Loucy (cell line): ENCODE measurements around the gene CABP4.
A peak's percentile ranks its signal among the peaks of the same experiment; 100 is the strongest.

Experiments used
- H2AFZ ChIP-seq: fragments of 200-600 bp; sonication (generic); 2 replicates; pipeline ENCODE4 v1.6.0; 2016; ENCODE audit warnings: antibody characterized with exemption, mild to moderate bottlenecking, low read length, moderate library complexity
- H3F3A ChIP-seq: fragments of 200-600 bp; 2 replicates; pipeline ENCODE4 v1.6.0; 2016; ENCODE audit warnings: antibody characterized with exemption, low read depth, mild to moderate bottlenecking
- H3K27me3 ChIP-seq: fragments of 200-600 bp; sonication (generic); 2 replicates; pipeline ENCODE4 v1.6.1; 2014; ENCODE audit warnings: low read length, mild to moderate bottlenecking; ENCODE audit not compliant: insufficient read depth, poor library complexity, severe bottlenecking
- H3K36me3 ChIP-seq: fragments of 200-600 bp; sonication (generic); 2 replicates; pipeline ENCODE4 v1.6.1; 2016; ENCODE audit warnings: low read length; ENCODE audit not compliant: insufficient read depth
- H3K4me1 ChIP-seq: fragments of 200-600 bp; sonication (generic); 2 replicates; pipeline ENCODE4 v1.5.1; 2014; ENCODE audit warnings: low read length, mild to moderate bottlenecking; ENCODE audit not compliant: insufficient read depth, poor library complexity, severe bottlenecking
- H3K4me2 ChIP-seq: fragments of 200-600 bp; sonication (generic); 2 replicates; pipeline ENCODE4 v1.6.0; 2014; ENCODE audit warnings: antibody characterized with exemption, low read length, low read depth, mild to moderate bottlenecking; ENCODE audit not compliant: poor library complexity, severe bottlenecking
- H3K4me3 ChIP-seq: fragments of 200-600 bp; sonication (generic); 2 replicates; pipeline ENCODE4 v1.5.1; 2014; ENCODE audit warnings: low read length, mild to moderate bottlenecking, mixed read lengths; ENCODE audit not compliant: poor library complexity, severe bottlenecking
- H3K79me2 ChIP-seq: fragments of 200-600 bp; sonication (generic); 2 replicates; pipeline ENCODE4 v1.6.1; 2014; ENCODE audit warnings: low read length; ENCODE audit not compliant: insufficient read depth
- H3K9ac ChIP-seq: fragments of 200-600 bp; sonication (generic); 2 replicates; pipeline ENCODE4 v1.6.0; 2014; ENCODE audit warnings: mild to moderate bottlenecking, low read depth, low read length, moderate library complexity; ENCODE audit not compliant: poor library complexity, severe bottlenecking
- H3K9me2 ChIP-seq: fragments of 200-600 bp; sonication (generic); replicated peaks from 2 replicates; pipeline ENCODE4 v1.6.1; 2016; ENCODE audit warnings: low read depth, low read length, mixed read lengths
- H3K9me3 ChIP-seq: fragments of 200-600 bp; sonication (generic); 2 replicates; pipeline ENCODE4 v1.6.1; 2014; ENCODE audit warnings: mild to moderate bottlenecking, antibody characterized with exemption, low read length, low read depth; ENCODE audit not compliant: insufficient read depth
- H4K20me1 ChIP-seq: fragments of 200-600 bp; sonication (generic); 2 replicates; pipeline ENCODE4 v1.6.0; 2014; ENCODE audit warnings: antibody characterized with exemption, low read length, mild to moderate bottlenecking; ENCODE audit not compliant: insufficient read depth, poor library complexity, severe bottlenecking
- EZH2phosphoT487 ChIP-seq: fragments of 200-600 bp; IDR thresholded peaks from 2 replicates; pipeline ENCODE4 v1.6.1; 2018; ENCODE audit warnings: antibody characterized with exemption, mild to moderate bottlenecking, moderate library complexity, borderline replicate concordance
- TF ChIP-seq, protein P1 (sequence below): fragments of 200-600 bp; sonication (generic); conservative IDR thresholded peaks from 2 replicates; pipeline ENCODE4 v1.5.1; 2014; ENCODE audit warnings: mild to moderate bottlenecking, antibody characterized with exemption, low read length

CABP4 gene

DNA sequence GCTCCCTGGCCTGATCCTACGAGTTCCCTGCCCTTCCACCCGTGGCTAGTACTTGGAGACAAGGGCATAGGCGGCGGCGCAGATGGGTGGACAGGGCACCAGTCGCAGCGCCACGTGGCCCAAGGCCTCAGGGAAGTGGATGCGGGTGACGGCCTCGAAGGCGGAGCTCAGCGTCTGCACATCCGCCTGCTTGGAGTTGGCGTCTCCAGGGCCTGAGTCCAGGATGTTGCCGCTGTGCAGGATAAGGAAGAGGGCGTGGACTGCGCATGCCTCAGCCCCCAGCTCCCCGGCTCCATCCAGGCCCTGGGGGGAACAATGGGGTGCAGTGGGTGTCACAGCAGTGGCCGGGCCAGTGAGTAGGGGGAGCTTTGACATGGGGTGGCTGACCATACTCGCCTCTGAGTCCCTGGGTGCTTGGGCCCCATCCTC, 43.4 kb downstream of the CABP4 start:
- Histone ChIP-seq H3K36me3 (peaks cover 4% of the 10 kb centered on the region; the same call in 1 of the 2 replicates), H3K27me3 (no peaks in the 10 kb centered on the region), H3K9me3 (no peaks in the 10 kb centered on the region), H4K20me1 (peaks cover 5% of the 10 kb centered on the region), H3K9me2 (no peaks in the 10 kb centered on the region), H3K4me3 (no peak overlapping the region), H3F3A (no peaks in the 10 kb centered on the region), H3K79me2 (peaks cover 12% of the 10 kb centered on the region), H2AFZ (no peak overlapping the region), H3K4me2 (no peak overlapping the region), H3K4me1 (peaks cover 17% of the 10 kb centered on the region), H3K9ac (no peak overlapping the region)
- TF ChIP-seq, protein P1, sequence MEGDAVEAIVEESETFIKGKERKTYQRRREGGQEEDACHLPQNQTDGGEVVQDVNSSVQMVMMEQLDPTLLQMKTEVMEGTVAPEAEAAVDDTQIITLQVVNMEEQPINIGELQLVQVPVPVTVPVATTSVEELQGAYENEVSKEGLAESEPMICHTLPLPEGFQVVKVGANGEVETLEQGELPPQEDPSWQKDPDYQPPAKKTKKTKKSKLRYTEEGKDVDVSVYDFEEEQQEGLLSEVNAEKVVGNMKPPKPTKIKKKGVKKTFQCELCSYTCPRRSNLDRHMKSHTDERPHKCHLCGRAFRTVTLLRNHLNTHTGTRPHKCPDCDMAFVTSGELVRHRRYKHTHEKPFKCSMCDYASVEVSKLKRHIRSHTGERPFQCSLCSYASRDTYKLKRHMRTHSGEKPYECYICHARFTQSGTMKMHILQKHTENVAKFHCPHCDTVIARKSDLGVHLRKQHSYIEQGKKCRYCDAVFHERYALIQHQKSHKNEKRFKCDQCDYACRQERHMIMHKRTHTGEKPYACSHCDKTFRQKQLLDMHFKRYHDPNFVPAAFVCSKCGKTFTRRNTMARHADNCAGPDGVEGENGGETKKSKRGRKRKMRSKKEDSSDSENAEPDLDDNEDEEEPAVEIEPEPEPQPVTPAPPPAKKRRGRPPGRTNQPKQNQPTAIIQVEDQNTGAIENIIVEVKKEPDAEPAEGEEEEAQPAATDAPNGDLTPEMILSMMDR: no peak
- no peak for TF ChIP-seq EZH2phosphoT487

DNA sequence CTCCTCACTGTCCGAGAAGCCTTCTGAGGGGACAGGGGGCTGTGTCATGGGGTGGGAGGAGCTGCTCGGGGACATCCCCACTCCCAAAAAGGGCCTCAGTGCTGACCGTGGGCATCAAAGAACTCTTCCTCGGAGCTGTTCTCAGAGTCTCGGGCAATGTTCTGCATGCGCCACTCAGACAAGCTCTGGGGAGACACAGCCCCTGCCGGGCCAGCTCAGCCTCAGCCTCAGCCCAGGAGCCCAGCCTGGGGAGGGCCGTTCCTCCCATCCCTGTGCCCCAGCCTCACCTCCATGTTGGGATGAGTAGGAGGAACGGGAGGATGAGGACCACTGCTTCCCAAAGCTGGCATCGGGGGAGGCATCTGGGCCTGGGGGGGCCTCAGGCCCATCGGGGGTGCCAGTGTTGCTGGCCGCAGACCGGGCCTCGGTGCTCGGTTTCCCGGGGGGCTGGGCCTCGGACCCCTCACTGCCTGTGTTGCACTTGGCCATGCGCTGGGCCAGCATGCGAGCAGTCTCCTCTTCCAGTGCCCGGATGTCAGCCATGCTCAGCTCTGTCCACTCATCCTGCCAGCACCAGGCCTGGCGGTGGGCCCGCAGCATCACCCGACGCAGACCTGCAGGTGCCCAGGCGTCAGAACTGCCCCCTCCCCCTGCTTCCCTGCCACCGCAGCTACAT, 44.8 kb downstream of the CABP4 start:
- peaks cover 23% of the 10 kb centered on the region for H3K79me2 ChIP-seq
- peaks cover 4% of the 10 kb centered on the region; the same call in 1 of the 2 replicates for H3K36me3 ChIP-seq
- no peaks in the 10 kb centered on the region for H3F3A ChIP-seq
- no peaks in the 10 kb centered on the region for H3K27me3 ChIP-seq
- no peak overlapping the region for H2AFZ ChIP-seq
- H3K9ac ChIP-seq: no peak overlapping the region
- no peaks in the 10 kb centered on the region for H3K9me3 ChIP-seq
- no peaks in the 10 kb centered on the region for H3K9me2 ChIP-seq
- H4K20me1 ChIP-seq: peaks cover 10% of the 10 kb centered on the region
- TF ChIP-seq EZH2phosphoT487: no peak
- TF ChIP-seq, protein P1: no peak
- H3K4me1 ChIP-seq: peaks cover 24% of the 10 kb centered on the region
- no peak overlapping the region for H3K4me3 ChIP-seq
- peak overlapping the region; percentile 53 for H3K4me2 ChIP-seq

DNA sequence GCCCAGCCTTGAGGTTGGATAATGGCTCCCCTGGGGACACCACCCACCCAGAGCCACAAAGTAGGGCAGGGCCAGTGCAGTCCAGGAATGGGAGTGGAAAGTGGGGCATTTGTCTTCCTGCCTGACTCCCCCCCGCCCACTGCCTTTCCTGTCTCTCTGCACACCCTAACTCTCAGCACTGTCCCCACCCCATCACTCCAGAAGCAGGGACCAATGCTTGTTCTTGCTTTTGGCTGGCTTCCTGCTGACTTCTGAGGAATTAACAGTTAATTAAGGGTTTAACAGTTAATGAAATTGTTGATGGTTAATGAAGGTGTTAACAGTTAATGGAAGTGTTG, 45.3 kb downstream of the CABP4 start:
- H3K4me3 ChIP-seq: no peak overlapping the region
- H2AFZ ChIP-seq: no peak overlapping the region
- H3K9ac ChIP-seq: peak overlapping the region; percentile 46
- peaks cover 26% of the 10 kb centered on the region for H3K4me1 ChIP-seq
- no peaks in the 10 kb centered on the region for H3K9me2 ChIP-seq
- TF ChIP-seq, protein P1: no peak
- TF ChIP-seq EZH2phosphoT487: no peak
- peaks cover 4% of the 10 kb centered on the region; the same call in 1 of the 2 replicates for H3K36me3 ChIP-seq
- H3K27me3 ChIP-seq: no peaks in the 10 kb centered on the region
- peak overlapping the region; percentile 53 for H3K4me2 ChIP-seq
- no peaks in the 10 kb centered on the region for H3K9me3 ChIP-seq
- peaks cover 1% of the 10 kb centered on the region for H3F3A ChIP-seq
- peaks cover 11% of the 10 kb centered on the region for H4K20me1 ChIP-seq
- H3K79me2 ChIP-seq: peaks cover 23% of the 10 kb centered on the region
